Peyer's patch (tissue), 4 donors: ENCODE results near the gene POLD1.

Source experiments
- CTCF ChIP-seq, 6 experiments: fragments of 450-650 bp in 4 of 6; fragments of 200-600 bp in 2 of 6; sonication (generic) in 1 of 6; IDR thresholded peaks; one replicate each; pipeline ENCODE4 v1.5.1; 2017 to 2019; ENCODE audit warnings: antibody characterized with exemption in 6 of 6, mild to moderate bottlenecking in 3 of 6, moderate library complexity in 1 of 6
- POLR2A ChIP-seq, 2 donors: fragments of 450-650 bp; IDR thresholded peaks; one replicate each; pipeline ENCODE4 v1.5.1; 2017; ENCODE audit warnings: antibody characterized with exemption in 2 of 2, mild to moderate bottlenecking in 2 of 2, moderate library complexity in 2 of 2

DNA sequence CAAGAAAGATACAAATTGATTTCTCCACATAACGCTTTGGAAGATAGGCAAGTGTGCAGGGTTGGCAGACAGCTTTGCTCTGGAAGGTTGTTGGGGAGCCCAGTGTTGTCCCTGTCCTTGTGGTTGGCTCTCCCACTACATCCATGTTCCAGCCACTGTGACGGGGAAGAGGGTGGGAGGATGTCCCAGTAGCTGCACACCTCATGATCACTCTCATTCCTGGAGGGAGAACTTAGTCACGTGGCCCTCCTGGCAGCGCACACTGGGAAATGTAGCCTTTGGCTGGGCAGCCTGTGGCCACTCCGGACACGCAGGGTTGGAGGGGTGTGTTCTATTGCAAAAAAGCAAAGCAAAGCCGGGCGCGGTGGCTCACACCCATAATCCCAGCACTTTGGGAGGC, 9.9 kb downstream of the POLD1 start:
- TF ChIP-seq POLR2A (IDR thresholded peaks at IDR 0.05) (no peak), CTCF (IDR thresholded peaks at IDR 0.05) (no peak)
